ENCODE data around the gene LDLRAP1.
A peak's percentile ranks its signal among the peaks of the same experiment; 100 is the strongest.

The LDLRAP1 gene

GRCh38 chr1:25573961-25574360, 30.6 kb downstream of the LDLRAP1 start:
- H3K36me3 Mint-ChIP-seq (ENCODE audit: low read depth): no peaks in the 10 kb centered on the region
- H3K27ac Mint-ChIP-seq: no peak overlapping the region
- H3K4me3 Mint-ChIP-seq: no peak overlapping the region
- TF ChIP-seq CTCF (IDR thresholded peaks at IDR 0.05; ENCODE audit: unreplicated experiment in 3 of 3): no peak
- H3K4me1 Mint-ChIP-seq: peaks cover 27% of the 10 kb centered on the region
- H3K9me3 Mint-ChIP-seq: no peaks in the 10 kb centered on the region
- H3K27me3 Mint-ChIP-seq (ENCODE audit: low read depth): peaks cover 42% of the 10 kb centered on the region

GRCh38 chr1:25575191-25575590, 31.8 kb downstream of the LDLRAP1 start:
- H3K27ac Mint-ChIP-seq: no peak overlapping the region
- H3K4me1 Mint-ChIP-seq: peaks cover 29% of the 10 kb centered on the region
- no peaks in the 10 kb centered on the region for H3K36me3 Mint-ChIP-seq (ENCODE audit: low read depth)
- no peak for TF ChIP-seq CTCF (IDR thresholded peaks at IDR 0.05; ENCODE audit: unreplicated experiment in 3 of 3)
- no peak overlapping the region for H3K4me3 Mint-ChIP-seq
- no peaks in the 10 kb centered on the region for H3K9me3 Mint-ChIP-seq
- peaks cover 43% of the 10 kb centered on the region for H3K27me3 Mint-ChIP-seq (ENCODE audit: low read depth)

- no peak overlapping the region for H3K27ac Mint-ChIP-seq
- H3K9me3 Mint-ChIP-seq: no peaks in the 10 kb centered on the region
- peaks cover 35% of the 10 kb centered on the region for H3K27me3 Mint-ChIP-seq (ENCODE audit: low read depth)
- no peak for TF ChIP-seq CTCF (IDR thresholded peaks at IDR 0.05; ENCODE audit: unreplicated experiment in 3 of 3)
- peaks cover 35% of the 10 kb centered on the region for H3K4me1 Mint-ChIP-seq
- H3K36me3 Mint-ChIP-seq (ENCODE audit: low read depth): no peaks in the 10 kb centered on the region
- no peak overlapping the region for H3K4me3 Mint-ChIP-seq
Observed at GRCh38 chr1:25576459-25577133, 33.2 kb downstream of the LDLRAP1 start.

GRCh38 chr1:25577134-25577920, 33.9 kb downstream of the LDLRAP1 start:
- H3K27ac Mint-ChIP-seq: no peak overlapping the region
- H3K27me3 Mint-ChIP-seq (ENCODE audit: low read depth): peaks cover 35% of the 10 kb centered on the region
- H3K4me1 Mint-ChIP-seq: peaks cover 35% of the 10 kb centered on the region
- TF ChIP-seq CTCF (IDR thresholded peaks at IDR 0.05; ENCODE audit: unreplicated experiment in 3 of 3): no peak
- no peaks in the 10 kb centered on the region for H3K9me3 Mint-ChIP-seq
- no peak overlapping the region for H3K4me3 Mint-ChIP-seq
- H3K36me3 Mint-ChIP-seq (ENCODE audit: low read depth): no peaks in the 10 kb centered on the region

GRCh38 chr1:25579292-25580252, 36.2 kb downstream of the LDLRAP1 start:
- Mint-ChIP-seq H3K27me3 (ENCODE audit: low read depth) (peaks cover 22% of the 10 kb centered on the region), H3K4me3 (peak overlapping the region in 1 of 3 experiments; percentile 53), H3K9me3 (peaks cover 8% of the 10 kb centered on the region), H3K36me3 (ENCODE audit: low read depth) (peaks cover 4% of the 10 kb centered on the region), H3K4me1 (peaks cover 45% of the 10 kb centered on the region), H3K27ac (peak overlapping the region in 2 of 3 experiments; percentile 57 to 84)
- TF ChIP-seq CTCF (IDR thresholded peaks at IDR 0.05; ENCODE audit: unreplicated experiment in 3 of 3): no peak
